HepG2 (cell line): ENCODE data around the gene LEPROT. TPM values are rescaled to one million over a fixed set of nuclear protein-coding genes. Genes with fewer than 3 reads are reported as not detected.
A peak's percentile ranks its signal among the peaks of the same experiment; 100 is the strongest.

Experiments used
- AKNA ChIP-seq: sonication (generic); formaldehyde crosslinking; IDR thresholded peaks from 2 replicates; pipeline ENCODE4 v1.4.0; 2020; ENCODE audit warnings: missing genetic modification reagents, borderline replicate concordance
- ARNT2 ChIP-seq: sonication (generic); formaldehyde crosslinking; IDR thresholded peaks from 2 replicates; pipeline ENCODE4 v1.8.0; 2022; ENCODE audit warnings: mild to moderate bottlenecking, low read depth, missing genetic modification reagents, moderate library complexity
- CREBL2 ChIP-seq: sonication (generic); formaldehyde crosslinking; IDR thresholded peaks from 2 replicates; pipeline ENCODE4 v1.8.1; 2023; ENCODE audit warnings: missing genetic modification reagents, mild to moderate bottlenecking, borderline replicate concordance
- KDM1A ChIP-seq: IDR thresholded peaks from 2 replicates; pipeline ENCODE4 v1.6.1; 2016; ENCODE audit warnings: missing compliant biosample characterization
- MIER2 ChIP-seq: IDR thresholded peaks from 2 replicates; pipeline ENCODE4 v1.6.1; 2016; ENCODE audit warnings: missing biosample characterization, missing genetic modification reagents
- MNT ChIP-seq: fragments of 450-650 bp; IDR thresholded peaks from 2 replicates; pipeline ENCODE4 v1.6.1; 2016
- MXD1 ChIP-seq: sonication (generic); formaldehyde crosslinking; IDR thresholded peaks from 2 replicates; pipeline ENCODE4 v1.4.0; 2020; ENCODE audit warnings: mild to moderate bottlenecking, missing genetic modification reagents
- MXD4 ChIP-seq: IDR thresholded peaks from 2 replicates; pipeline ENCODE4 v1.6.1; 2016; ENCODE audit warnings: mild to moderate bottlenecking, missing biosample characterization, missing genetic modification reagents
- SALL2 ChIP-seq: sonication (generic); formaldehyde crosslinking; IDR thresholded peaks from 2 replicates; pipeline ENCODE4 v1.8.1; 2023; ENCODE audit warnings: mild to moderate bottlenecking, missing genetic modification reagents, inconsistent platforms
- TEAD3 ChIP-seq: optimal IDR thresholded peaks from 2 replicates; pipeline ENCODE3; 2016; ENCODE audit warnings: borderline replicate concordance
- ZNF407 ChIP-seq: sonication (generic); formaldehyde crosslinking; IDR thresholded peaks from one replicate; pipeline ENCODE4 v1.5.1; 2020; ENCODE audit warnings: mild to moderate bottlenecking, missing genetic modification reagents; ENCODE audit errors: not compliant biosample characterization
- polyA plus RNA-seq, 8 experiments: library from polyadenylated mRNA; depleted of rRNA in 3 of 8; stranded (reverse) in 7 of 8; unstranded in 1 of 8; fragments of >200 nt; fragmentation: Illumina TruSeq in 4 of 8; extraction: Trizol in 4 of 8; gene quantifications; 2 replicates each; pipeline versions ENCODE4 v1.2.1 to v1.2.3, GENCODE V29; 2011 to 2016; ENCODE audit warnings: low read depth in 4 of 8, missing spikeins in 1 of 8, mixed read lengths in 1 of 8; ENCODE audit not compliant: insufficient read depth in 1 of 8
- total RNA-seq, 5 experiments: library from RNA; depleted of rRNA; stranded (reverse); fragments of >200 nt; fragmentation: Illumina TruSeq; extraction: Trizol; gene quantifications; 2 replicates each; pipeline ENCODE4 v1.2.3, GENCODE V29; 2016; ENCODE audit warnings: low read depth in 1 of 5

LEPROT gene
- total and polyA plus RNA-seq, 2 of the 13 experiments (the other 11 are each of a cell fraction or from before 2014, with no cell fraction given), result 36.8 to 51.4 TPM

GRCh38 chr1:65419681-65420589 is 533 bp upstream of the LEPROT start (continued):
- TF ChIP-seq AKNA (CRISPR knock-in tag), result no peak
- no peak for TF ChIP-seq CREBL2
- TF ChIP-seq TEAD3 (CRISPR knock-in tag), result no peak
- TF ChIP-seq KDM1A (CRISPR knock-in tag), result no peak
- TF ChIP-seq MXD4 (CRISPR knock-in tag), result 0 out of 2 replicates have a peak, but pooled peaks have one; percentile 24
- no peak for TF ChIP-seq MIER2 (CRISPR knock-in tag)
- TF ChIP-seq MNT, result no peak
- no peak for TF ChIP-seq MXD1
- no peak for TF ChIP-seq ZNF407
- TF ChIP-seq ARNT2 (CRISPR knock-in tag), result no peak
- no peak for TF ChIP-seq SALL2 (CRISPR knock-in tag)
